Liver (tissue), 9 donors: ENCODE data around the gene MT1F. TPM values are rescaled to one million over a fixed set of nuclear protein-coding genes. Genes with fewer than 3 reads are reported as not detected.

Experiments used
- DNase-seq: peaks from one replicate; pipeline ENCODE4 v3.0.0-alpha.2; 2017; ENCODE audit warnings: low spot score
- H3K27ac ChIP-seq, 2 donors: one replicate each; pipeline ENCODE4 v1.7.0; 2013; ENCODE audit warnings: inconsistent platforms in 2 of 2, low read length in 2 of 2, control low read depth in 1 of 2, low read depth in 1 of 2, mild to moderate bottlenecking in 1 of 2
- H3K27me3 ChIP-seq, 4 donors: one replicate each; pipeline versions ENCODE4 v1.6.1 to v1.7.0; 2013; ENCODE audit warnings: low read length in 3 of 4, inconsistent platforms in 1 of 4, mild to moderate bottlenecking in 1 of 4, moderate library complexity in 1 of 4; ENCODE audit not compliant: control insufficient read depth in 4 of 4, insufficient read depth in 4 of 4
- H3K36me3 ChIP-seq, 4 donors: one replicate each; pipeline versions ENCODE4 v1.6.1 to v1.7.0; 2013; ENCODE audit warnings: low read length in 3 of 4, mild to moderate bottlenecking in 3 of 4, low read depth in 1 of 4, moderate library complexity in 1 of 4; ENCODE audit not compliant: control insufficient read depth in 4 of 4, insufficient read depth in 3 of 4
- H3K4me1 ChIP-seq, 4 donors: one replicate each; pipeline versions ENCODE4 v1.6.1 to v1.7.0; 2013; ENCODE audit warnings: low read length in 3 of 4, mild to moderate bottlenecking in 3 of 4, moderate library complexity in 1 of 4; ENCODE audit not compliant: control insufficient read depth in 4 of 4, insufficient read depth in 4 of 4
- H3K4me3 ChIP-seq, 3 donors: one replicate each; pipeline versions ENCODE4 v1.6.1 to v1.7.0; 2013; ENCODE audit warnings: low read length in 3 of 3, control low read depth in 1 of 3, low read depth in 1 of 3, mild to moderate bottlenecking in 1 of 3
- H3K9ac ChIP-seq, 2 donors: one replicate each; pipeline ENCODE4 v1.7.0; 2013; ENCODE audit warnings: low read length in 2 of 2, mild to moderate bottlenecking in 2 of 2, moderate library complexity in 2 of 2, control low read depth in 1 of 2, low read depth in 1 of 2
- H3K9me3 ChIP-seq, 4 donors: one replicate each; pipeline versions ENCODE4 v1.6.1 to v1.7.0; 2013; ENCODE audit warnings: low read length in 3 of 4; ENCODE audit not compliant: control insufficient read depth in 4 of 4
- ATF3 ChIP-seq: IDR thresholded peaks from 2 replicates; pipeline ENCODE4 v1.6.1; 2016; ENCODE audit warnings: antibody characterized with exemption
- CTCF ChIP-seq: fragments of 150-350 bp; IDR thresholded peaks from 2 replicates; pipeline ENCODE4 v1.5.1; 2017; ENCODE audit warnings: improper control_type of control experiment, low read depth, low read length; ENCODE audit not compliant: missing input control
- EGR1 ChIP-seq, 2 donors: IDR thresholded peaks; 2 replicates each; pipeline ENCODE4 v1.6.1; 2016 to 2018; ENCODE audit warnings: antibody characterized with exemption in 2 of 2, low read depth in 2 of 2
- GABPA ChIP-seq, 2 donors: IDR thresholded peaks in 1 of 2; conservative IDR thresholded peaks in 1 of 2; 2 replicates each; pipeline ENCODE4 v1.6.1; 2016; ENCODE audit warnings: antibody characterized with exemption in 2 of 2, mild to moderate bottlenecking in 1 of 2, moderate library complexity in 1 of 2
- HNF4G ChIP-seq: IDR thresholded peaks from 2 replicates; pipeline ENCODE4 v1.6.1; 2016; ENCODE audit warnings: antibody characterized with exemption
- MAX ChIP-seq: IDR thresholded peaks from 2 replicates; pipeline ENCODE4 v1.6.1; 2016; ENCODE audit warnings: antibody characterized with exemption
- NR2F2 ChIP-seq: IDR thresholded peaks from 2 replicates; pipeline ENCODE4 v1.6.1; 2016; ENCODE audit warnings: antibody characterized with exemption
- RAD21 ChIP-seq, 2 donors: IDR thresholded peaks; 2 replicates each; pipeline ENCODE4 v1.6.1; 2016; ENCODE audit warnings: antibody characterized with exemption in 2 of 2, mild to moderate bottlenecking in 2 of 2
- REST ChIP-seq: IDR thresholded peaks from 2 replicates; pipeline ENCODE4 v1.6.1; 2016; ENCODE audit warnings: antibody characterized with exemption, mild to moderate bottlenecking
- SP1 ChIP-seq: IDR thresholded peaks from 2 replicates; pipeline ENCODE4 v1.6.1; 2018; ENCODE audit warnings: antibody characterized with exemption, mild to moderate bottlenecking
- TAF1 ChIP-seq: conservative IDR thresholded peaks from 2 replicates; pipeline ENCODE4 v1.6.1; 2016; ENCODE audit warnings: antibody characterized with exemption, mild to moderate bottlenecking
- YY1 ChIP-seq: IDR thresholded peaks from 2 replicates; pipeline ENCODE4 v1.6.1; 2016; ENCODE audit warnings: antibody characterized with exemption, mild to moderate bottlenecking
- WGBS: extraction: QIAGEN DNeasy Blood & Tissue Kit; methylation state at CpG from one replicate; pipeline ENCODE4 v1.1.7; 2013; 5-methylcytosine and 5-hydroxymethylcytosine counted together
- polyA plus RNA-seq, 2 donors: library from polyadenylated mRNA; stranded (reverse) in 1 of 2; unstranded in 1 of 2; fragments of 200-250 nt in 1 of 2; fragments of >200 nt in 1 of 2; fragmentation: Nextera tagmentation in 1 of 2; extraction: Ambion mirVana in 1 of 2; gene quantifications; one replicate each; pipeline versions ENCODE4 v1.2.1 to v1.2.3, GENCODE V29; 2013 to 2015
- total RNA-seq, 2 donors: library from RNA; depleted of rRNA; stranded (reverse); fragments of >200 nt; gene quantifications; one replicate each; pipeline ENCODE4 v1.2.3, GENCODE V29; 2014
- donor health status: healthy.
- donor health status: healthy.
- donor health status: healthy.
- donor health status: healthy.
- donor health status: healthy.

MT1F gene
- total and polyA plus RNA-seq, 4 donors: 14.2 to 895 (median 134) TPM

- no peaks in the 10 kb centered on the region for H3K27me3 ChIP-seq
- no peak overlapping the region for H3K4me3 ChIP-seq
- TF ChIP-seq ATF3: no peak
- no peak for TF ChIP-seq HNF4G
- no peak for TF ChIP-seq EGR1 (IDR thresholded peaks at IDR 0.05; ENCODE audit: low read depth in 2 of 2)
- no peak for TF ChIP-seq CTCF
- no peak for TF ChIP-seq NR2F2
- TF ChIP-seq REST: no peak
- TF ChIP-seq TAF1: no peak
- DNase-seq: no peak
- no peaks in the 10 kb centered on the region for H3K36me3 ChIP-seq
- WGBS: 89% methylated on average over 3 of the region's 3 CpGs
- no peaks in the 10 kb centered on the region for H3K9me3 ChIP-seq
- H3K9ac ChIP-seq: no peak overlapping the region
- peaks cover 0 to 31% (median 16%) of the 10 kb centered on the region in 4 donors for H3K4me1 ChIP-seq
- no peak overlapping the region for H3K27ac ChIP-seq
Measured at GRCh38 chr16:56615353-56615752, 42.4 kb upstream of the MT1F start.

- DNase-seq: no peak
- H3K4me1 ChIP-seq: peaks cover 0 to 26% (median 12%) of the 10 kb centered on the region in 4 donors
- H3K27ac ChIP-seq: peak overlapping the region; percentile 91 to 93
- TF ChIP-seq TAF1 (no peak), YY1 (peak; percentile 27), GABPA (IDR thresholded peaks at IDR 0.05 in 1 of 2, conservative IDR thresholded peaks at IDR 0.05 in 1 of 2) (no peak), SP1 (no peak), ATF3 (no peak), EGR1 (IDR thresholded peaks at IDR 0.05; ENCODE audit: low read depth in 2 of 2) (no peak), MAX (no peak), RAD21 (IDR thresholded peaks at IDR 0.05) (no peak)
- no peaks in the 10 kb centered on the region for H3K27me3 ChIP-seq
- WGBS: 46% methylated on average over 23 of the region's 23 CpGs
- peak overlapping the region; percentile 47 to 77 (median 67) for H3K4me3 ChIP-seq
- H3K9me3 ChIP-seq: no peaks in the 10 kb centered on the region
- peak overlapping the region in 1 of 2 donors; percentile 50 for H3K9ac ChIP-seq
- no peaks in the 10 kb centered on the region for H3K36me3 ChIP-seq
Measured at GRCh38 chr16:56616608-56617211, 41.0 kb upstream of the MT1F start.
